Mammary microvascular endothelial cell (primary cell): ENCODE results near the gene LYRM7. TPM values are rescaled to one million over a fixed set of nuclear protein-coding genes. Genes with fewer than 3 reads are reported as not detected.

ENCODE experiments used
- total RNA-seq: library from RNA; depleted of rRNA; stranded (reverse); fragments of >200 nt; gene quantifications from 2 replicates; pipeline ENCODE4 v1.2.3, GENCODE V29; 2015

Gene LYRM7
- 4.7 and 8.7 TPM in 2 replicates for total RNA-seq

GRCh38 chr5:131170540-131171275 is at the start of gene LYRM7:
LYRM7 (plus strand) TSS chr5:131170944; CDS start chr5:131171021, 77 bp downstream.

DNA sequence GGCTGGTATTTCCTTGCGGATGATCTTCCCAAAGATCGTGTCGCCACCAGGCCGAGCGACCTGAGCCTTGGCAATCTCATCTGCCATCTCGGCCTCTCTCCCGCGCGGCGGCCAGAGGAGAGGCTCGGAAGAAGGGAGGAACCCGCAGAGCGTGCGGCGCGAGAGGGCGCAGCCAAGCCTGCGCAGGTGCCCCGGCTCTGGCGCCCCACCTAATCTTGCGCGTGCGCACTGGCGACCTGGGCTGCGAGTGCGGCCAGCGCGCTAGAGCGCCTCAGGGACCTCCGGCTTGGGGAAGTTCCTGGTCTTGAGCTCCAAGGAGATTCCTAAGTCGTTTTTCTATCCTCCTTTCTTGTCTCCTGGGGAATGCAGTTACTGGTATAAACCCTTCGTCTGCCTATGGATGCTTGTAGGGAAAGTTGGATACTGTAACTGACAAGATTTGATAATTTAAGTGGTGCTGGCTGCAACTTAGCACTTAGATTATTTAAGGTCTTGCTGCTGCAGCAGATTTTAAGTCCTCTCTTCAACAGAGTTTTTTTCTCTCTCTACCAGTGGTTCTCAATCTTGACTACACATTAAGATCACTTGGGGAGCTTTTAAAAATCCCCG is 5.5 kb upstream of the LYRM7 start, which contains the start of gene HINT1:
HINT1 (minus strand) TSS at position 138 of the 609 bp plus-strand sequence; CDS start at position 87, 51 bp downstream.

Other genes with a start within 250 kb of the LYRM7 start
- gene HINT1, start 5.7 kb upstream of the LYRM7 start, total RNA-seq: 260 and 269 TPM in 2 replicates
- gene CDC42SE2, start 93.1 kb downstream of the LYRM7 start, total RNA-seq: 22.9 and 28.0 TPM in 2 replicates